Fibroblast of villous mesenchyme (primary cell): ENCODE data around the gene DPP9. TPM values are rescaled to one million over a fixed set of nuclear protein-coding genes. Genes with fewer than 3 reads are reported as not detected.
A peak's percentile ranks its signal among the peaks of the same experiment; 100 is the strongest.

ENCODE experiments used
- DNase-seq: peaks from one replicate; pipeline ENCODE4 v3.0.0-alpha.2; 2010; ENCODE audit warnings: low read depth
- H3K4me3 ChIP-seq: 2 replicates; pipeline ENCODE4 v1.5.1; 2011; ENCODE audit warnings: low read depth, mild to moderate bottlenecking, low read length
- total RNA-seq: library from RNA; depleted of rRNA; stranded (reverse); fragments of >200 nt; gene quantifications from 2 replicates; pipeline ENCODE4 v1.2.3, GENCODE V29; 2012
- TF ChIP-seq, protein P1 (sequence below): IDR thresholded peaks from 2 replicates; pipeline ENCODE4 v1.5.1; 2012; ENCODE audit warnings: low read depth, mild to moderate bottlenecking, low read length; ENCODE audit not compliant: insufficient read depth

DPP9 gene
- total RNA-seq, 1 donor: 30.7 TPM

DNA sequence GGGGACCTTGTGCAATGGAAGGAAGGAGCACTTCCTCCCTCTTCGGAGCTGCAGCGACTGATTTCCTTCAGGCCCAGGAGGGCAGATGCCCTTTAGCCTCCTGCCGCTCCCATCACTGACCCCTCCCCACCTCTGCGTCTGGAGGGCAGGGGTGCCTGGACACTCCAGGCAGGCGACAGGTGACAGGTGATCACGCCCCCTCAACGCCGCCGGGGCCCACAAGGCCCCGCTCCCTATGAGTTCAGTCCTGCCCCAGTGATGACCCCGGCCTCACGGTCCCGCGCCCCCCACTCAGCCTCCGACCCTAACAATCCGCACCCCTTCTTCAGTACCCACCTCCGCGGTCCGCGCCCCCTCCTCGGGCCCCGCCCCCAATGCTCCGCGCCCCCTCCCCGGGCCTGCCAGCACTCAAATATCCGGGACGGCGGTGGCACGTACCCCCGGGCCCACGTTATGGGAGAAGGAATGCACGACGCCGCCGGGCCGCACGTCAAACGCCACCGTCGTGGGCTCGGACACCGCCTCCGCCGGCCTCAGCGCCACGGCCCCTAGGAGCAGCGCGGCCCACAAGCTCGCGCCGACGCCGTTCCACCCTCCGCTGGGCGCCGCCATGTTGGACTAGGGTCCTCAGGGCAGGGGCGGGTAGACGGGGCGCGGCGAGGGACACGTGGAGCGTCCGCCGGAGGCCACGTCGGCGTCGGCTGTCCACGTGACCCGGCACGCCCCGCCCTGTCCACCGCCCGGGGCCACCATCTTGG is 53.7 kb downstream of the DPP9 start, which contains the start of gene MYDGF:
TSS of gene MYDGF (minus strand) at position 620 of the 758 bp plus-strand sequence. CDS start at position 612, 8 bp downstream.
- DNase-seq: peak; percentile 92
- TF ChIP-seq, protein P1, sequence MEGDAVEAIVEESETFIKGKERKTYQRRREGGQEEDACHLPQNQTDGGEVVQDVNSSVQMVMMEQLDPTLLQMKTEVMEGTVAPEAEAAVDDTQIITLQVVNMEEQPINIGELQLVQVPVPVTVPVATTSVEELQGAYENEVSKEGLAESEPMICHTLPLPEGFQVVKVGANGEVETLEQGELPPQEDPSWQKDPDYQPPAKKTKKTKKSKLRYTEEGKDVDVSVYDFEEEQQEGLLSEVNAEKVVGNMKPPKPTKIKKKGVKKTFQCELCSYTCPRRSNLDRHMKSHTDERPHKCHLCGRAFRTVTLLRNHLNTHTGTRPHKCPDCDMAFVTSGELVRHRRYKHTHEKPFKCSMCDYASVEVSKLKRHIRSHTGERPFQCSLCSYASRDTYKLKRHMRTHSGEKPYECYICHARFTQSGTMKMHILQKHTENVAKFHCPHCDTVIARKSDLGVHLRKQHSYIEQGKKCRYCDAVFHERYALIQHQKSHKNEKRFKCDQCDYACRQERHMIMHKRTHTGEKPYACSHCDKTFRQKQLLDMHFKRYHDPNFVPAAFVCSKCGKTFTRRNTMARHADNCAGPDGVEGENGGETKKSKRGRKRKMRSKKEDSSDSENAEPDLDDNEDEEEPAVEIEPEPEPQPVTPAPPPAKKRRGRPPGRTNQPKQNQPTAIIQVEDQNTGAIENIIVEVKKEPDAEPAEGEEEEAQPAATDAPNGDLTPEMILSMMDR: no peak
- peak within 1 kb of the TSS; percentile 94 for H3K4me3 ChIP-seq

GRCh38 chr19:4664642-4665041 is 59.0 kb downstream of the DPP9 start:
- TF ChIP-seq, protein P1: no peak
- no peak for DNase-seq
- no peak overlapping the region for H3K4me3 ChIP-seq

- no peak for DNase-seq
- H3K4me3 ChIP-seq: no peak overlapping the region
- TF ChIP-seq, protein P1: no peak
These were observed 60.8 kb downstream of the DPP9 start for GRCh38 chr19:4662812-4663211.

DNA sequence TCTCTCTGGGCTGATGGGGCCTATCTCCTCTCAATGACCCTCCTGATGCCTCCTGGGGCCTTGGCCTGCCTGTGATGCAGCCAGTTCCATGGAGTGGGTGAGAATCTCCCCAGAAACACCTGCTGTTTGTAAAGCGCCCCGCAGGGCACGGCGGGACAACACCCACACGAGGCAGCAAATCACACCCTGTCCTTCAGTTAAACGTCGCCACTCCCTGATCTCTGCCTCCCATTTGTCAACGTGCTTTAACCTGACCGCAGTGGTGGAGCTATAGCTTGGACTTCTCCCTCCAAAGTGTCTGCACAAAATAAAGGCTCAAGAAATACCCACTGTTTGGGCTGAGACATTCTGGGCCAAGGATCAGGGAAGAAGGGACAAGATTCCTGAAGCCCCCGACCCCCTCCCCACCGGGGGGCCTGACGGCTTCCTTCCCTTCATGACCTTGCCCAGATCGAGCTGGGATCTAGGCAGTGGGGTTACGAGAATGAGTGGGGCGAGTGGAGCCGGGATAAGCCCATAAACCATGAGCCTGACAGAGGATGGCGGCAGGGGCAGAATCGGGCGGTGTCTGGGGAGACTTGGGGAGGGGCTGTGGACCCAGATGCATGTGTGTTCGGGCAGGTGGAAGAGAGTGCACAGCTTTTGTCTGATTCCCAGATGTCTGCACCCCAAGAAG is 61.5 kb downstream of the DPP9 start:
- TF ChIP-seq, protein P1: no peak
- no peak for DNase-seq

DNA sequence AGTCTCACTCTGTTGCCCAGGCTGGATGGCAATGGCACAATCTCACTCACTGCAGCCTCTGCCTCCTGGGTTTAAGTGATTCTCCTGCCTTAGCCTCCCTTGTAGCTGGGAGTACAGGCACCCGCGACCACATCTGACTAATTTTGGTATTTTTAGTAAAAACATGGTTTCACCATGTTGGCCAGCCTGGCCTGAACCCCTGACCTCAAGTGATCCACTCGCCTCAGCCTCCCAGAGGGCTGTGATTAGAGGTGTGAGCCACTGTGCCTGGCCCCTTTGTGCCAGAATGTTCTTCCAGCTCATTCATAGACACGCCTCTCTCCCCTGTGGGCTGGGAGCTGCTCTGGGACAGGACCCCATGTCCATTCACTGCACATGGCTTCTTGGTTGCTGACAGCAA is 62.6 kb downstream of the DPP9 start:
- TF ChIP-seq, protein P1: no peak
- no peak for DNase-seq

More for the DNA sequence above, 61.5 kb downstream of the DPP9 start:
- H3K4me3 ChIP-seq: no peak overlapping the region

DNA sequence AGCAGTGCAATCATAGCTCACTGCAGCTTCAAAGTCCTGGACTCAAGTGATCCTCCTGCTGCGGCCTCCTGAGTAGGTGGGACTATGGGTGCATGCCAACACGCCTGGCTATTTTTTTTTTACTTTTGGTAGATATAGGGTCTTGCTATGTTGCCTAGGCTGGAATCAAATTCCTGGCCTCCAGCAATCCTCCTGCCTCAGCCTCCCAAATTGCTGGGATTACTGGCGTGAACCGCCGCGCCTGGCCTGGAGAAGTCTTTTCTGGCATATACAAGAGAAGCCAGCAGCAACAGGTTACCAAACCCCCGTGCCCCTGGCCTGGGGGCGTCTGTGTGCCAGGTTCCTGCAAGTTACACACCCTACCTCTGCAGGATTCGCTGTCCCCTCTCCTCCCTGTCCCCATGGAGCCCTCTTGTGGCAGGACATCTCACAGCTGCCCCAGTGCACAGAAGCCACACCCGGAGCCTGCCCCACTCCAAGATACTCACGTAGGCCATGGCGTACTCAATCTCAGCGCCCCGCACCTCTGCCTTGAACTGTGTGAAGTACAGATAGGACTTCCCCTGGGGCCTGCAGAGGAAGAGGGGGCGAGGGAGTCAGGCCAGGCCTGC is 63.4 kb downstream of the DPP9 start:
- TF ChIP-seq, protein P1: peak; percentile 27
- no peak overlapping the region for H3K4me3 ChIP-seq
- no peak for DNase-seq

More for the DNA sequence above, 62.6 kb downstream of the DPP9 start:
- no peak overlapping the region for H3K4me3 ChIP-seq
